K562 treated with DMSO at 1 percent for 48 hours (cell line): ENCODE data around the gene TUBB6. TPM values are rescaled to one million over a fixed set of nuclear protein-coding genes. Genes with fewer than 3 reads are reported as not detected.

Source experiments
- total RNA-seq: library from RNA; unstranded; fragments of 300-600 nt; gene quantifications from 2 replicates; pipeline ENCODE4 v1.2.3, GENCODE V29; 2022; ENCODE audit warnings: low replicate concordance; ENCODE audit errors: extremely low read depth

The TUBB6 gene
- total RNA-seq, result not detected in 2 replicates

GRCh38 chr18:12307701-12308385 lies at the start of gene TUBB6:
TUBB6 (plus strand) TSS chr18:12308241; CDS start chr18:12308293, 52 bp downstream.

Other genes starting within 250 kb of the TUBB6 start
- not detected in 2 replicates for gene ANKRD62, start 214.4 kb upstream of the TUBB6 start, total RNA-seq
- gene CIDEA, start 53.9 kb upstream of the TUBB6 start, total RNA-seq, result not detected in 2 replicates
- gene AFG3L2, start 69.0 kb downstream of the TUBB6 start, total RNA-seq, result not detected in 2 replicates
- gene PRELID3A, start 99.7 kb downstream of the TUBB6 start, total RNA-seq, result not detected in 2 replicates